HG02840 (cell line): ENCODE results near the gene COBL.

Experiments
- ATAC-seq: cut with Tn5 transposase; IDR thresholded peaks from one replicate; pipeline ENCODE4 v1.9.1; 2021; ENCODE audit warnings: mild to moderate bottlenecking, moderate library complexity, moderate number of reproducible peaks; ENCODE audit not compliant: unreplicated experiment, low FRiP score

The COBL gene

DNA sequence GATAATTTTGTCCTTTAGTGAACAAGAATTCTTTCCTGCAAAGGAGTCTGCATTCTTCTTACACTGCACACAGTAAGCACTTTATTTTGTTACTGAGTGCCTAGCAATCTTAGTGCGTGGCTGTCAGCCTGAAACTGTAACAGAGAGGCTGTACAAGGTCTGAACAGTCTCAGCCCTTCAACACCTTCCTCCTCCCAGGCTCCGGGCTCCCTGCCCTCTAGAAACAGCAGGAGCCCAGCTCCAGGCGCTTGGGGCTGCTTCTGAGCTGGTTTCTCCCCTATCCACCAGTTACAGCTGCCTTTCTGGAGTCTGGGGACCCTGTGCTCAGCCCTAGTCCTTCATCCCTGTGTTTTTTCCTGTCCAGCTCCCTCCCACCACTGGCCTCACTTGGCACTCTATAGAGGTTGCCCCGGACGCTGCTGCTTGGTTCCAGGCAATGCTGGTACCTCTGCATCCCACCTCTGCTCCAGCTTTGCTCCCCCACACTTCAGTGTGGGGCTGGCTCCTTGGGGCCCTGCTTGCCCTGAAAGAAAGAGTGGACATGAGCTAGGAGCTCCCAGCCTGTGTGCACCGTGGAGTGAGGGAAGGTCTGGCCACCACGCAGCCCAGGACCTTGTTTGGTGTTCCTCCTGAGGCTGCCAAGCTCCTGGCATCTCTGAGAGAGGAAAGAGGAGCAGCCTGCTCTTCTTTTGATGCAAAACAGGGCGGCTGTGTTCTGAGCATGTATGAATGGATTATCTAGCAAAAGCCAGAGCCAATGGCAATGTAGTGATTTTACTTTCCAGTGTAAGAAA, 282.7 kb downstream of the COBL start:
- ATAC-seq: no peak

DNA sequence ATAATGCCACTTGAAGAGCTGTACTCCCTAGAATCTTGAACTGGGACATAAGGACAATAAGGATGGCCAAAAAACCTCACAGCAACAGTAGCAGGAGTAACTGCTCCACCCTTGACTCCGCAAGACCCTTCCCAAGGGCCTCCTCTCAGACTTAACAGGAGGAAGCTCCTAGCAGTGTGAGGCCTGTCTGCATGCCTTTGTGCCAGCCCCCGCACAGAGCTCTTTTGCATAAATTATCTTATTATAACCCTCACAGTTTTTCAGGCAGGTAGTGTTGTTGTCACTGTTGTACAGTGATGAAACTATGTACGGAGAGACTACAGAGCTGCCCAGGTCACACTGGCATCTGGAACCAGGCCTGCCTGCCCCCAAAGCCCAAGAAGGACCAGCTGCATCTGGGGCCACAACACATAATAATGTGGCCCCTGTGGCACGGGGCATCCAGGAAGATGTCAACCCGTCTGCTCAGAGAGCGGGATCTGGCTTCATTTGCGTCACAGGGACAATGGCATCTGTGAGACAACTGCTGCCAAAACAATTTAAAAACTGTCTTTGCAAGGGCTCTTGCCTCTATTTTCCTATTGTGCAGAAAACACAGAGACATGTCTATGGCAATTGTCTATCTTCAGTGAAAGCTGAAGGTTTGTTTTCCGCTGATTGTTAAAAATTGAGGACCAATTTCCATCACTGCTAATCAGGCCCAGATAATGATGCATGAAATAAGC, 284.7 kb downstream of the COBL start:
- no peak for ATAC-seq

DNA sequence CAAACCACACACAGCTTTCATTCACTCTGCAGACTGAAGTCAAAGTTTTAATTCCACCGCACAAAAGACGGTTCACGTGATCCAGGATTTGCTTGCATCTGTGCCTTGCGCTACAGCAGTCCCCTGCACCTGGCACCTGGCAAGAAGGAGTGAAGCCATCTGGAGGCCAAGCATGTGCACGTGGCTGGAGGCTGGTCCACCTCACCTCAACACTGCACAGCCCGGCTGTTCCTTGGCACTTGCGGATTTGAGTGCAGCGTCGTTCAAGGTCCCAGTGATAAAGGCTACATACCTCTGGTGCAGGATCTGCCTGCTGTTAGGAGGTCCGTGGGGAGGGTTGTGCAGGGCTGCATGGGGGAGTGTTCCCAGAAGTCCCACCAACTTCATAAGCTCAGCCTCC, 285.4 kb downstream of the COBL start:
- ATAC-seq: no peak

DNA sequence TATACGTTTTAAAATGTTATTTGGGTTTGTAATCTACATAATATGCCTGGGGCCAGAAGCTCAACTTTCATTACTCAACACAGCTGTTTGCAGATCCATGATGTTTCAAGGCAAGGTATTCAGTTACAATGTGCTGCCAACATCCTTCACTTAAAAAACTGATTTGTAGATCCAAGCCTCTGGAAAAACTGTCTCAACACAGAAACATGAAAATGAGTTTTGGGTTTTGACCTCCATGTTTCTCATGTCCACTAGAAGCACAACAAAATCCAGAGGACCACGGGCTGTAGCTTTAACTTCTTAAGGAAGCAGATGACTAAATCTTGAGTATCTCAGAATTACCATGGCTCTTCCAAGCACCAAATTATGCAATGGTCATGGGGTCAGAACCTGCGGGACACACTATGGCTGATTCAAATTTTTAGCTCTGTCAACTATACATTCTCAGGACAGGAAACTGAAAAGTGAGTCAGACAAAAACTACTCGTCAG, 286.9 kb downstream of the COBL start:
- no peak for ATAC-seq

DNA sequence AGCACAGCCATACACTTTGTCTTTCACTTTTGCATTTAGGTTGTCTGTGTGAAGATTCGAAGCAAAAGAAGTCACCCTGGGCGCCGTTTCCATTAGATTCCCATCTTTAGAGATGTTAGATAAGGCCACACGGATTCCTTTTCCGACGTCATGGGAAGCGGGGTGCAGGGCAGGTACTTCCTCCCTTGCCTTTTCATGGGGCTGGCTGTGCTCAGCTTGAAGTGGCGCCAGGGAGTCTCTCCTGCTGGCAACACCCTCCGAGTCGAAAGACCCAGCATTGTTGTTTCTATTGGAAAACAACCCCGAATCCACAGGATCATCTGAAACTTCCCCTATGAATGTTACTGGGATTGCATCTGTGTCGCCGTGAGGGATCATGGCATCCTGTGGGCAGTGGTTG, 287.5 kb downstream of the COBL start:
- no peak for ATAC-seq

DNA sequence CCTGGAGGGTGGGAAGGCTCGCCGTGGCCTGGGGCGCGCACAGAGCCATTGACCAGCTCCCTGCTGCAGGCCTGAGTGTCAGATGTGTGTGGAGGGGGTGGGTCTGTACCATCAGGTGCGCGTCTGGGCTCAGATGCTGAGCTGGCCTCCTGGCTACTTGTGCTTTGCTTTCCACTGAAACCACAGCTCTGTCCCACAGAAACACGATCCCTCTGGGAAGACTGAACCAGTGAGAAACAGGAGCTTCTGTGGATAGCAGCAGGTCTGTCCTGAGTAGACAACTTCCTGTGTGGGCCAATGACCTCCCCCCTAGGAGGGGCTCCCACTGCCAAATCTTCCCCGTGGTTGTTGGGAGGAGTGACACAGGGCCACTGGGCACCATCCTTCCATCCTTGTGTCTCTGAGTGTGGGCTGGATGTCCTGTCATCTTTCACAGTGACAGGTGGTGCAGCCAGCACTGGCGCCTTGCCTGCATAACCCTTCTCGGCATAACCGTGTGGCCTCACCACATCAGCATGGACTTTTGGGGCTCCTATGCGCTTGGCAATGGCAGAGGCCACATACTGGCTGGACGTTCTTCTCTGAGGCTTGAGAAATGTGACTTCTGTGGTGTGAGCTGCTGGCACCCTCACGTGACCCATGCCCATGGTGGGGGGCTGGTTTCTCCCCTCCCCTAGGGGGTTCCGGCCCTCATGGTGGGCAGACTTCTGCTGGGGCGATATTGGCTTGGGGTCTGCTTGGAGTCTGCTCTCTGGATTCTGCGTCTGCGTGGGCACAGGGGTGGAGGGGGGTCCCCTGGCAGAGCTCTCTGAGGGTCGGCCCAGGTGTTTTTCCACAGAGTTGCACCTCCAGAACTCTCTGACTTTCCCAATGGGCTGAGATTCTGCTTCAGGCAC, 288.4 kb downstream of the COBL start:
- ATAC-seq: no peak

DNA sequence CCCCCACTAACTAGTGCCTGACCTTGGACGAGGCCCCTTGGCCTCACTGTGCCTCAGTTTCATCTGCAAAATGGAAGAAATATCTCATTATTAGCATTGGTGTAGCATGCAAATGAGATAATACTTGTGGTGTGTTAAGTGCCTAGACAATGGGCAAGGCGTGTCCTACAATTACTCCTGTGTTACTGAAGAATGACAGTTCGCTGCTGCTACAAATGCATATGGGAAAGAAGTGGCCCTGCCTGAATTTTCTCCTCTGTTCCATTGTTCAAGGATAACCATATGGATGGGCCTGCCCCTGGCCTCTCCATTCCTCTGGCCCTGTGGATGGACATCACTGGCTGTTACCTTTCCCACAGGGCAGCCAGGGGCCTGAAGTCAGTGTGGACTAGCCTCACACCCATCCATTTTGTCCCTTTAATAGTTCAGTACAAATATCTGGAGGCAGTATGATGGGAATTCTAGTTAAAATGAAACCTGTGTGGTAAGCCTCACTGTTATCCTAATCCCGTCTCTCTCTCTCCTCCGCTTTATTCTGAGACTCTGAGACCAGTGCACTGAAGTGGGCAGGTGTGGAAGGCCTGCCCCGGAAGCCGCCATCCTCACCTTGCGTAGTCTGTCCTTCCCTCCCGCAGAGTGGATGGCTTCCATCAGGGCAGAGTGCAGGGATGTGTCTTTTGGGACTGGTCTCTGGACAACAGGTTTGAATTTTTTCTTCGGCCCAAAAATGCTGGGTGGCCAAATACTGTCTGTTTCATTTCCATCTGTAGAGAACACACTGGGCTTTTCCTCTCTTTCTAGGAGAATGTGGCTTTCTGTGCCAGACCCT, 289.3 kb downstream of the COBL start:
- ATAC-seq: no peak

DNA sequence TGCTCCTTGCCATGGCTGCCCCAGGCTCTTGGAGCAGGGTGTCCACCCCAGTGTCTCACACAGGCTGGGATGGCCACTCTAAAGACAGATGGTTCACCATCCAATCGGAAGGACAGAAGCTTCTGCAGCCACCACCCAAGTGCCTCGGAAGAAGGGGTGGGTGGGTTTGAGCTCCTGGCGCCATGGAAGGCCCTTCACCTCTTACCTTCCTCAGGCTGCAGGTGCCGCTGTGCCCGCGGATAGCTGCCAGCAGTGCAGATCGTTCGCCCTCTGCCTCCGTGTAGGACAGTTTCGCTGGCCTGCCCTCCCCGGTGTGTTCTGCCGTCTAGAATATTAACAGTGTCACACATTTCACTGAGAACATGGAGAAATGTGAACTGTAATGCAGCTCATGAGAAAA, 290.3 kb downstream of the COBL start:
- ATAC-seq: no peak

DNA sequence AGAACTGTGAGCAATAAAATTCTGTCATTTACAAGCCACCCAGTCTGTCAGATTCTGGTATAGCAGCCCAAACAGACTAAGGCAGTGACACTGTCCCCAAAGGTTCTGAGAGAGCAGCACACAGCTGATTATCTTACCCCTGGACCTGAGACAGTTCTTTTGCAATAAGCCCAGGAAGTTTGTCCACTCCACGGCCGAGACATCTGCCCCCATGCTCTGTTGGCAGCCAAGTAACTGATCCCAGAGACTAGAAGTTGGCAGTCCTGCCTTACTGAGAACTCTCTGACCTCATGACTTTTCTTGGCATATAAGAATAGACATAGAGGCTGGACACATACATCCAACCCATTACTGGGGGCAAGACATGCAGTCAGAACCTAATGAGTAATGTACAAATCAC, 290.9 kb downstream of the COBL start:
- no peak for ATAC-seq

DNA sequence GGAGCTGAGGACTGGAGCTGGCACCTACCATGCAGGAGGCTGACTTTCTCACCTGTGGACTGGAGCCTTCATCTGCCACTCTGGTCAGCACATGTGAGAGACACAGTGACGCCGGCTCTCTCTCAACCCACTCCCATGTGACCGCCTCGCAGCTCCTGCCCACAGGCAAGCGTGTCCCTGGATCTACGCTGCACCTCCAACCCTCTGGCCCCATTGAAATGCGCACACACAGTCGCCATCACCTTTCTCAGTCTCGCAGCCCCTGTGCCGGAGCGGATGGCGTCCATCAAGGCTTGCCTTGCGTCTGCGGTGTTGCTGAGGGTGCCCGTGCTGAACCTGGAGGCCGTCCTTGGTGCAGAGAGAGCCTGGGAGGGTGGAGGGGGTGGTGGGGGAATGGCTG, 291.7 kb downstream of the COBL start:
- ATAC-seq: no peak

DNA sequence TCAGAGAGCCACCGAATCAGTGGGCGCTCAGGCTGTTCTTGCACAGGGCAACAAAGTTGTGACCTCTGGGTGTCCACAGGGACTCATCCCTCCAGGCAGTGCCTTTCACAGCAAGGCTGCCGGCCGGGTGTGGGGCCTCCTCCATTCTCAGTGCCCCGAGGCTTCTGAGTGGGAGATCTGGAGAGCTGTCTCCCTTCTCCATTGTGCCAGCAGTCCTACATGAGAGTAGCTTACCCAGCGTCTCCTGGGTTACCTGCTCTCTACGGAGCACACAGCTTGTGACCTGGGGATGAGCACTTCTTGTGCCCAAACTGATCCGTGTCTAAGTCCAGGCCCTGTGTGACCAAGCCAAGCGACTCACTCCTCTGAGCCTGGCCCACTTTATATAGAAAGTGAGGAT, 293.1 kb downstream of the COBL start:
- no peak for ATAC-seq

DNA sequence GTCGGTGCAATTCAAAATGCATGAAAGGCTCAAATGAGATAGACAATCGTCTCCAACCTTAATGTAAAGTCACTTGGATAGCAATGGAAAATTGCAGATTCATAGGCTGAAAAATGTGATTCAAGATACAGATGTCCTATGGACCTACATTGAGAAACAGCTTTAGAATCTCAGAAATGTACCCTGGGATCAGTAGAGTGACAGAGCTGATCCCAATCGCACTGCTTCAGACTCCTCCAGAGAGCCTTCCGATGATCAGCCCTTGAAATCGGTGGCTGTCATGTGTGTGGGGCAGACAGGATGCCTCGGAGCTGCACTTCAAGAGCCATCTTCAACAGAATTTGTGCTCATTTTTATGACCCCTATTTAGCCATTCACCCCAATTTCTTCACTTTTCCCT, 293.8 kb downstream of the COBL start:
- no peak for ATAC-seq

DNA sequence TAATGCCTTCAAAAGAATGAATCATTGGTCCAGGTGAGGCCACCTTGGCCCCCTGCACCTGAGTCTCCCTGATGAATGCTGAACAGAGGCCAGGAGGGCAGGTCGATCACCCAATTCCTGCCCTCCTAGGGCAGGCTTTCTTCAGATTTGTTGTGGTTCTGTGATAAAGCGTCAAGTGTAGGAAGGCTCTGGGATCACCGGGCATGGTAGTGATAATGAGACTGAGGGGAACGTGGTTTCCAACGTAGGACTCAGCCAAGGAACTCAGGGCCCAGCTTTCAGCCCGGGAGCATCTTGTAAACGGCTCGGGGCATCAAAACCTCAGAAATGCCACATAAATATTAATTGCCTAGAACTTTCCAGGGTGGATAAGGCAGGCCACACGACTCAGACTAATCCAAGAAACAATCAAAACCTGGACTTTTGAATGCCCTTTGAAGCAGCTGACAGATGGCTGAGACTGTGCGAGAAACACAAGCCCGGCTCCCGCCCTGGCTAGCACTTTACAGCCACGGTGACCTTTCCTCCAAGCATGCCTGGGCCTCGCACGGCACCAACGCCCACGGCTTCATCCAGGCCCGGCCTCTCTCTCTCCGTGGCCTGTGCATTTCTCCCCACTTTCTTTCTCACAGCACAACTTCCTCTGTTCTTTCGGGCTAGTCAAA, 294.6 kb downstream of the COBL start:
- no peak for ATAC-seq

DNA sequence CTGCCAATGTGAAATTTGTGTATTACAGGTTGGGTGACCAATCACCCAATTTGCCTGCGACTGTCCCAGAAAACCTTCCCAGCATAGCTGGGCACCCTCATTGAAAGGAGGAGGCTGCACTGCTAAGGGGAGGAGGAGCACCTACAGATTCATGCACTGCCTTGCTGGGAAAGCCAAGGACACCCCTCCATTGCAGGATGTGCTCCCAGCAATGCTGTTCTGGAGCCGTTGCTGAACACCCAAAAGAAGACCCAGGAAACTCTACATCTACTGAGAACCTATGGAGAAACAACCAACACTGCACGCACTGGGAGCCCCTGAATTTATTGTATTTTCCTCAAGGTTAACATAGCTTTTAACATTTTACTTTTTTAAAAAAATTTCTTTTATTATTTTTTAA, 295.7 kb downstream of the COBL start:
- ATAC-seq: no peak

DNA sequence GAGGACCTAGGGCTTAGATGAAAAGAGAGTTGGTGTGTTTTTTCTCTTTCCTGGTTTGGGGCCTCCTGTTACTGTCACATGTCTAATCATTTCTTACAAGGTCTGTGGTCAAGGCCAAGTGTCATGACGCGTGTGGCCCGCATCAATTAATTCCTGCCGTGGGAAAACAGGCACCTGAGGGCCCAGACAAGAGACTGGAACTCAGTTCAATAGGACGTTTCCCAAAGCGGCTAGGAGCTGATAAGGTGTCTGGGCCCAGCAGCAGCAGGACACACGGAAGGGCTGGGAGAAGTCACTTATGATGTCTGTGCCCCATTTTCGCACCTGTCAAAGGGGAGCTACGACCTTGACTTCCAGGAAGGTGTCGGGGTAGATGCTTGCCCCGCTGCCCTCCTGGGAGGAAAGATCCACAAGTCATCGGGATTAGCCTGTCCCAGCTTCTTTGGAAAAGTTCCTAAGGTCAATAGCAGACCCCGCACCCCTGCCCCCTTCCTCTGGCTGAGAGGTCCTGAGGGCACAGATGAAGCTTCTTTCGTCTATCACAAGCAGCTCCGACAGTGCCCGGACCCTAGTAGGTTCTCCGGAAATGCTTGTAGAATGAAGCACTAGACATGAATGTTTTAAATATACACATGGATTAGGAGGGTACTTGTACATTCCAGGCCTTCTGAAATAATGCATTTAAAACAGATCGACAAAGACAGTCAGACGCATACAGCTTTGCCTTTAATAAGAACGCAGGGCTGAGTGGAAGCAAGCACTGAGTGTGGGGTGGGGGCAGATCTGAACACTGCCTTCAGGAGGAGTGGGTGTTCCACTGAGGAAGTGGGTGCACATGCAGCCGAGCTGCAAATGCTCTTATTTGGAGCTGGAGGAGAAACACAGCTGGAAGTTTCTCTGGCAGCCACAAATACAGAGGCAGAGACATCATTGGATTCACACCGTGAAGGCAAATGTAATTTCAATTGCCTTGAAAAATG, 296.4 kb downstream of the COBL start:
- ATAC-seq: no peak

DNA sequence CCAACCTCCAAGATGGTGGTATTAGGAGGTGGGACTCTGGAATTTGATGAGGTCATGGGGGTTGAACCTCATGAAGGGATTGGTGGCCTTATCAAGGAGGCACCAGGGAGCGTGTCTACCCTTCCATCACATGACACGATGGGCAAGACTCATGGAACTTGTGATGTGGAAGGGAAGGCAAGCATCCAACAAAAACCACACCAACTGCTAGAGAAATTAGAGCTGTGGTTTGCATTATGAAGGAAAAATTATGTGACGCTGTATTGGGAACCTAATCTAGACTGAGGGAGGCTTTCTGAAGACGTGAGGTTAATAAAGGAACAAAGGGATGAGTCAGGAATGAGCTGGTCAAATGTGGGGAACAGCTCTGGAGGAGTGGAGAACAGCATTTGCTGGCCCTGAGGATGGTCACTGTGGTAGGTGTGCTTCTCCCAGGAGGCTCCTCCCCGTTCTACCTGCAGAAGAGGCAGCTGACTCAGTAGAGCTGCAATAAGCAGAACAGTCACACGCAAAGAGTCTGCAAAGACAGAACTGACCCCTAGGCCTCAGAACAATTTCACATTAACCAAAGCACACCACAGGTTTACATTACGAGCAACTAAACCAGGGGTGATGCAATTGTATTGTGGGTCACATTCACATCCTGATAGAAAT, 297.3 kb downstream of the COBL start:
- no peak for ATAC-seq

DNA sequence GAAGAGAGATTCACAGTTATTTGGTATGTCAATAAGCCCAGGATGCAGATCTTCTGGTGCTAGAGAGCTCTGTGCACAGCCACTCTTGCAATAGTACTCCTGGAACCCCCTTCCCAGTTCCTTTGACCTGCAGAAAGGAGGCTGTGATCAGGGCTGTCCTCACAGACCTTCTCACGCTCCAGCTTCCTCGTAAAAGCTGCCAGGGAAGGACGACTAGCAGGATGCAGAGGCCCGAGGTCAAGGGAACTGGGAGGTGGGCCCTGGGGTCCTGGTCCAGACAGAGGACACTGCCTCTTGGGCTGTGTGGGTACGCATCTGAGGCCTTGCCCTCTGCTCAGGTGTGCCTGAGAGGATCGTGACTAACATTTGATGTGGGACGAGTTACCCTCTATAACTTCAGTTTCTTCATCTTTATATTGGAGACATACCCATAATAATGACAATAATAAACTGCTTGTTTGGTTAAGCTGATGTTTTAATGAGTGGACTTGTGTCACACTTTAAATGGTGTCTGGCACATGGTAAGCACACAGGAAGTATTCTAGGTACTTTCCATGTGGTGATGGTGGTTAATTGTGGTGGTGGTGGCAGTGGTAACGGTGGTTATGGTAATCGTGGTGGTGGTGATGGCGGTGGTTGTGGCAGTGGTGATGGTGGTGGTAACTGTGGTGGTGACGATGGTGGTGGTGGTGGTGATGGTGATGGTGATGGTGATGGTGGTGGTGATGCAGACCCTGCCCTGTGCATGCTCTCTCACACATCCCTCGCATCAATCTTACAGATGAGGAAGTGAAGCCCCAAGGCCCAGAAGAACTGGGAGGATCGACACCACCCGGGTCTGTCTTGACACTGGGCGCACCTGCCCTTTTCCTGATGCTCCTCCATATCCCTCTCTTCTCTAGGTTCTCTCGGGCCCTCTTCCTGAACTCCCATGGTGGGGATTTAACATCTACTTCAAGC, 298.8 kb downstream of the COBL start:
- ATAC-seq: no peak
